PC-3 (cell line): Measurements from ENCODE around the gene TH. TPM values are rescaled to one million over a fixed set of nuclear protein-coding genes. Genes with fewer than 3 reads are reported as not detected.

Experiments used
- ATAC-seq: fragments of 200-7000 bp; cut with Tn5 transposase; 2 replicates; pipeline ENCODE4 v1.9.1; 2020; ENCODE audit warnings: mild to moderate bottlenecking, moderate library complexity
- BruUV-seq: library from RNA; stranded (reverse); fragments of 400-500 nt; replicated peaks from 2 replicates; lab custom pipeline; 2021; lab: Mats Ljungman, UMichigan
- CTCF ChIA-PET: fragments of 300-600 bp; sonication (Branson Sonifier 250); formaldehyde crosslinking; loops from one replicate; lab custom pipeline; 2022; ENCODE audit warnings: antibody characterized with exemption; lab: Charles Lee
- POLR2A ChIA-PET: fragments of 300-600 bp; sonication (Branson Sonifier 250); formaldehyde crosslinking; loops from one replicate; lab custom pipeline; 2022; ENCODE audit warnings: antibody characterized with exemption; ENCODE audit not compliant: unreplicated experiment; lab: Charles Lee
- DNase-seq: peaks from one replicate; pipeline ENCODE4 v3.0.0-alpha.2; 2015
- H2AFZ ChIP-seq: fragments of 300-600 bp; sonication (generic); 2 replicates; pipeline ENCODE4 v1.6.0; 2016; ENCODE audit warnings: antibody characterized with exemption, low read length
- H3F3A ChIP-seq: fragments of 300-600 bp; sonication (generic); one replicate; pipeline ENCODE4 v1.6.0; 2017; ENCODE audit warnings: antibody characterized with exemption, low read length, control low read depth, mild to moderate bottlenecking; ENCODE audit not compliant: unreplicated experiment
- H3K27ac ChIP-seq: fragments of 300-600 bp; sonication (generic); 2 replicates; pipeline ENCODE4 v1.5.1; 2016; ENCODE audit warnings: mild to moderate bottlenecking, low read length
- H3K27me3 ChIP-seq: fragments of 300-600 bp; sonication (generic); 2 replicates; pipeline ENCODE4 v1.6.1; 2016; ENCODE audit warnings: low read length, mixed read lengths
- H3K36me3 ChIP-seq: fragments of 300-600 bp; sonication (generic); 2 replicates; pipeline ENCODE4 v1.6.1; 2016; ENCODE audit warnings: low read depth, mixed run types, low read length, mixed read lengths
- H3K4me1 ChIP-seq: fragments of 300-600 bp; sonication (generic); 2 replicates; pipeline ENCODE4 v1.5.1; 2016; ENCODE audit warnings: low read length; ENCODE audit not compliant: insufficient read depth
- H3K4me2 ChIP-seq: fragments of 300-600 bp; sonication (generic); 2 replicates; pipeline ENCODE4 v1.6.0; 2016; ENCODE audit warnings: low read length
- H3K4me3 ChIP-seq: fragments of 300-600 bp; sonication (generic); 2 replicates; pipeline ENCODE4 v1.5.1; 2016; ENCODE audit warnings: mild to moderate bottlenecking, low read length, mixed read lengths
- H3K79me2 ChIP-seq: fragments of 300-600 bp; sonication (generic); 2 replicates; pipeline ENCODE4 v1.6.1; 2017; ENCODE audit warnings: low read length, mixed read lengths
- H3K9ac ChIP-seq: fragments of 300-600 bp; sonication (generic); 2 replicates; pipeline ENCODE4 v1.6.0; 2016; ENCODE audit warnings: mild to moderate bottlenecking, low read length
- H3K9me2 ChIP-seq: fragments of 300-600 bp; sonication (generic); replicated peaks from 2 replicates; pipeline ENCODE4 v1.6.1; 2016; ENCODE audit warnings: mixed run types, low read length, mixed read lengths
- H3K9me3 ChIP-seq: fragments of 300-600 bp; sonication (generic); 2 replicates; pipeline ENCODE4 v1.6.1; 2016; ENCODE audit warnings: low read length, mixed read lengths
- H4K20me1 ChIP-seq: fragments of 300-600 bp; sonication (generic); 2 replicates; pipeline ENCODE4 v1.6.1; 2016; ENCODE audit warnings: low read length, mixed read lengths
- CTCF ChIP-seq: fragments of 300-600 bp; sonication (generic); conservative IDR thresholded peaks from 2 replicates; pipeline ENCODE4 v1.5.1; 2017; ENCODE audit warnings: antibody characterized with exemption, low read depth, mild to moderate bottlenecking, low read length
- EZH2 ChIP-seq: fragments of 300-600 bp; sonication (generic); IDR thresholded peaks from one replicate; pipeline ENCODE4 v1.6.1; 2017; ENCODE audit warnings: antibody characterized with exemption, mild to moderate bottlenecking, low read length; ENCODE audit not compliant: unreplicated experiment
- EZH2phosphoT487 ChIP-seq: fragments of 300-600 bp; sonication (generic); IDR thresholded peaks from 2 replicates; pipeline ENCODE4 v1.6.1; 2018; ENCODE audit warnings: mild to moderate bottlenecking, antibody characterized with exemption, low read length, borderline replicate concordance
- intact Hi-C: fragments of 100-400 bp; cut with micrococcal nuclease; formaldehyde crosslinking; loops from 2 replicates; pipeline ENCODE4 v1.9.0; 2023
- total RNA-seq: library from RNA; depleted of rRNA; stranded (reverse); fragments of >200 nt; gene quantifications from 2 replicates; pipeline ENCODE4 v1.2.3, GENCODE V29; 2014

Gene TH
- total RNA-seq, 1 experiment from 2014 or later = 8.3 TPM

DNA sequence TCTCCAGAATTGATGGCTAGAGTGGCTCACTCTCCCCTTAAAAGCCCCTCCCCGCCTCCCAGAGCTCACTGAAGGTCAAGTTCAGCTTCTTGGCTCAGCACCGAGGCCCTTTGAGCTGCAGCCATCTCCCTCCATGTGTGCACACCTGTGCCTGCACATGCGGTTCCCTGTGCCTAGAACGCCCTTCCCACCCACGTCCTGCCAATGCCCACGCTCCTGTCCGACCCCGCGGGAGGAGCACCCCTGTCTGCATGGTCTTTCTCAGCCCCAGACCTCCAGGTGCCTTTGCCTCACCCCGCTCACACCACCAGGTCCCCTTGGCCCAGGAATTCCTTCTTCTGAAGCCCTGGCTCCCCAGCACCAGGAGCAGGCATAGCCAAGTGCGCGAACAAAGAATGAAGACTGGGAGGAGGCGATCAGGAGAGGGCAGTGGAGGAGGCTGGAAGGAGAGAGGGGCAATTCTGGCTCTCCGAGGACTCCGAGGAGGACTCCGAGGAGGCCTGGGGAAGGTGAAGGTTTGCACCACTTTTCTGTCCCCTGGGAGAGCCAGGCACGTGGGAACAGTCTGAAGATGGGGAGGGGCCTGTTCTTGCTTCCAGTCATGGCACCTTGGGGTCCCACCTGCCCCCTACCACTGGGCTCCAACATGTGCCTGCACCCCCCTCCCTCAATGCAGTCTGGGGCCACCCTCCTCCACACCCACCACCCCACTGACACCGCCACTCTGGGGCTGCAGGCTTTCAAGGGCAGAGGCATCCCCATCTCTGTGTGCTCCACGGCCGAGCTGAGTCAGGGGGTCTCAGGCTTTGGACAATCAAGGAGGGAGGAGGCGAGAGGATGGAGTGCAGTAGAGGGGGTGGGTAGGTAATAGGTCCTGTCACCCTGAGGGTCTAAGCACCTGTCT lies 50.1 kb downstream of the TH start:
- Histone ChIP-seq H3K79me2 (no peaks in the 10 kb centered on the region), H3K9me3 (no peaks in the 10 kb centered on the region), H3K27me3 (no peaks in the 10 kb centered on the region), H3K27ac (no peak overlapping the region), H2AFZ (no peak overlapping the region), H3K36me3 (no peaks in the 10 kb centered on the region), H3K4me2 (no peak overlapping the region), H4K20me1 (no peaks in the 10 kb centered on the region), H3K4me3 (no peak overlapping the region), H3K9me2 (no peaks in the 10 kb centered on the region), H3K4me1 (peaks cover 7% of the 10 kb centered on the region; the same call in 1 of the 2 replicates), H3K9ac (no peak overlapping the region), H3F3A (no peaks in the 10 kb centered on the region)
- no TSS peak for BruUV-seq
- intact Hi-C loops = no loop called here
- DNase-seq = no peak
- TF ChIP-seq CTCF (no peak), EZH2 (no peak), EZH2phosphoT487 (no peak)
- ChIA-PET POLR2A (no interaction called here), CTCF (no interaction called here)
- ATAC-seq = no peak

DNA sequence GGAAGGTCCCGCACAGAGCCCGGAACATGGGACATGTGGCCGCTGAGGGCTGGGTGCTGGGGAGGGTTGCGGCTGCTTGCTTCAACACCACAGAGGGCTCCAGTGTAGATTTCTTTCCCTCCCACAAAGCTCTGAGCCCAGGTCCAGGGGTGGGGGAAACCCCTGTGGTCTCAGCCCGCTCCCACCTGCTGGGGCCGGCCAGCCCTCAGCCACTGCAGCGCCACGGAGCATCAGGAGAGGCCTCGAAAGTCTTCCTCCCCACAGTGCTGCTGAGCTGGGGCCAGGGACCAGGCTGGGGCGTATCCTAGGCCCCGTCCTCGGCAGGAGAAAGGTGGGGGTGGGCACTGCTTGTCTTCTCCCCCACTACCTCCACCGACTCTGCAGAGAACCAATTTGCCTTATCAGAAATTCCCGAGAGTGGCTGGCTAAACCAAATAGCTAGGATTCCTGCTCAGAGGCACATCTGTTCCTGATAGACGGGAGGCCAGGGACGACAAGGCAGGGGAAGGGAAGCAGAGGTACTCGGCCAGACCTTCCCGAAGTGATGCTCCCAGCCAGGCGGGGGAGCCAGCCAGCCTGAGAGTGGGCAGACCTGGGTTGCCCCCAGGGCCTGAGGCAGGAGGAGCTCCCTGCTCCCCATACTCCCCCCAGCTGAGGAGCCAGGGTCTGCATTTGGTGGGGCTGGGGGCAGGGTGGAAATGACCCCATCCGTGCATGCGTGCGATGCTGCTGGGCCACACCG lies 51.1 kb downstream of the TH start:
- intact Hi-C loops = no loop called here
- POLR2A ChIA-PET = no interaction called here
- ATAC-seq = no peak
- DNase-seq = no peak
- Histone ChIP-seq H3K4me2 (no peak overlapping the region), H3K79me2 (no peaks in the 10 kb centered on the region), H3K9ac (no peak overlapping the region), H3F3A (no peaks in the 10 kb centered on the region), H3K4me3 (no peak overlapping the region), H3K9me2 (no peaks in the 10 kb centered on the region), H4K20me1 (no peaks in the 10 kb centered on the region), H3K36me3 (no peaks in the 10 kb centered on the region), H3K27ac (no peak overlapping the region), H3K4me1 (peaks cover 7% of the 10 kb centered on the region; the same call in 1 of the 2 replicates), H3K9me3 (no peaks in the 10 kb centered on the region), H2AFZ (no peak overlapping the region), H3K27me3 (no peaks in the 10 kb centered on the region)
- CTCF ChIA-PET = no interaction called here
- TF ChIP-seq EZH2phosphoT487 (no peak), EZH2 (no peak), CTCF (no peak)
- BruUV-seq = no TSS peak
